Measurements from ENCODE around the gene POMT1. TPM values are rescaled to one million over a fixed set of nuclear protein-coding genes. Genes with fewer than 3 reads are reported as not detected.

Gene POMT1
- total RNA-seq, 1 experiment from 2014 or later = 39.6 TPM

- no peak for TF ChIP-seq EZH2 (IDR thresholded peaks at IDR 0.05; ENCODE audit: borderline replicate concordance, low read depth, low read length, poor library complexity, severe bottlenecking)
Observed at GRCh38 chr9:131476777-131477345, 25.9 kb upstream of the POMT1 start.

GRCh38 chr9:131477367-131477766 lies 25.4 kb upstream of the POMT1 start:
- CTCF ChIA-PET = interaction anchor here (0.7 to 0.9 kb wide), 2 partner anchors 23 to 128 kb away, joined by 3 read pairs; no protein-coding TSS in a partner anchor
- no peak overlapping the region for H3K27ac ChIP-seq (ENCODE audit: low read depth, low read length, poor library complexity, severe bottlenecking)
- intact Hi-C loops (cut with micrococcal nuclease; ENCODE audit: unreplicated experiment) = no loop called here
- no peak for DNase-seq (ENCODE audit: low spot score)
- no peak overlapping the region for H3K4me3 ChIP-seq (ENCODE audit: low read depth, low read length, poor library complexity, severe bottlenecking)
- TF ChIP-seq EZH2 (IDR thresholded peaks at IDR 0.05; ENCODE audit: borderline replicate concordance, low read depth, low read length, poor library complexity, severe bottlenecking) = no peak
- no peak for TF ChIP-seq CTCF (conservative IDR thresholded peaks at IDR 0.05; ENCODE audit: low read depth, low read length)
- no peaks in the 10 kb centered on the region for H3K9me3 ChIP-seq (ENCODE audit: low read depth, low read length, poor library complexity, severe bottlenecking)
- H3K27me3 ChIP-seq (replicated peaks; ENCODE audit: insufficient read depth, low read depth, low read length, poor library complexity) = no peaks in the 10 kb centered on the region
- no TSS peak for BruUV-seq (replicated peaks)
- no peaks in the 10 kb centered on the region for H3K4me1 ChIP-seq (ENCODE audit: insufficient read depth, low read length, poor library complexity, severe bottlenecking)
- H3K36me3 ChIP-seq (ENCODE audit: insufficient read depth, low read length, poor library complexity, severe bottlenecking) = peaks cover 97% of the 10 kb centered on the region
- POLR2A ChIA-PET (ENCODE audit: low non-redundant PET) = no interaction called here

More at GRCh38 chr9:131476777-131477345, 25.9 kb upstream of the POMT1 start:
- no peak overlapping the region for H3K4me3 ChIP-seq (ENCODE audit: low read depth, low read length, poor library complexity, severe bottlenecking)
- H3K36me3 ChIP-seq (ENCODE audit: insufficient read depth, low read length, poor library complexity, severe bottlenecking) = peaks cover 96% of the 10 kb centered on the region
- no peak overlapping the region for H3K27ac ChIP-seq (ENCODE audit: low read depth, low read length, poor library complexity, severe bottlenecking)
- no TSS peak for BruUV-seq (replicated peaks)
- no peaks in the 10 kb centered on the region for H3K4me1 ChIP-seq (ENCODE audit: insufficient read depth, low read length, poor library complexity, severe bottlenecking)
- ChIA-PET POLR2A (ENCODE audit: low non-redundant PET) (no interaction called here), CTCF (interaction anchor here (0.9 kb wide), 1 partner anchor 127 kb away, joined by 3 read pairs; no protein-coding TSS in a partner anchor)
- no peak for DNase-seq (ENCODE audit: low spot score)
- no peaks in the 10 kb centered on the region for H3K9me3 ChIP-seq (ENCODE audit: low read depth, low read length, poor library complexity, severe bottlenecking)
- no peaks in the 10 kb centered on the region for H3K27me3 ChIP-seq (replicated peaks; ENCODE audit: insufficient read depth, low read depth, low read length, poor library complexity)
- intact Hi-C loops (cut with micrococcal nuclease; ENCODE audit: unreplicated experiment) = no loop called here

- intact Hi-C loops (cut with micrococcal nuclease; ENCODE audit: unreplicated experiment) = loop anchor here (1.0 kb wide), 1 partner anchor 128 kb away; no protein-coding TSS in a partner anchor
- no TSS peak for BruUV-seq (replicated peaks)
- peaks cover 98% of the 10 kb centered on the region for H3K36me3 ChIP-seq (ENCODE audit: insufficient read depth, low read length, poor library complexity, severe bottlenecking)
Observed at GRCh38 chr9:131477816-131478419, 24.8 kb upstream of the POMT1 start.

More at GRCh38 chr9:131477816-131478419, 24.8 kb upstream of the POMT1 start:
- Histone ChIP-seq H3K27me3 (replicated peaks; ENCODE audit: insufficient read depth, low read depth, low read length, poor library complexity) (no peaks in the 10 kb centered on the region), H3K4me3 (ENCODE audit: low read depth, low read length, poor library complexity, severe bottlenecking) (no peak overlapping the region), H3K4me1 (ENCODE audit: insufficient read depth, low read length, poor library complexity, severe bottlenecking) (no peaks in the 10 kb centered on the region), H3K9me3 (ENCODE audit: low read depth, low read length, poor library complexity, severe bottlenecking) (no peaks in the 10 kb centered on the region), H3K27ac (ENCODE audit: low read depth, low read length, poor library complexity, severe bottlenecking) (no peak overlapping the region)
- TF ChIP-seq EZH2 (IDR thresholded peaks at IDR 0.05; ENCODE audit: borderline replicate concordance, low read depth, low read length, poor library complexity, severe bottlenecking) (no peak), CTCF (conservative IDR thresholded peaks at IDR 0.05; ENCODE audit: low read depth, low read length) (no peak)
- POLR2A ChIA-PET (ENCODE audit: low non-redundant PET) = no interaction called here
- no peak for DNase-seq (ENCODE audit: low spot score)
- CTCF ChIA-PET = interaction anchor here (0.7 to 0.9 kb wide), 2 partner anchors 22 to 128 kb away, joined by 3 read pairs; no protein-coding TSS in a partner anchor

Data from A673 (cell line).